HepG2 (cell line): ENCODE measurements around the gene GLRX2. TPM values are rescaled to one million over a fixed set of nuclear protein-coding genes. Genes with fewer than 3 reads are reported as not detected.

ENCODE experiments used
- ATAC-seq: fragments of 200-7000 bp; cut with Tn5 transposase; 3 replicates; pipeline ENCODE4 v1.9.1; 2020; ENCODE audit warnings: mild to moderate bottlenecking, moderate library complexity
- BruUV-seq: library from RNA; stranded (reverse); fragments of 400-500 nt; replicated peaks from 2 replicates; lab custom pipeline; 2021; lab: Mats Ljungman, UMichigan
- CTCF ChIA-PET: fragments of 300-600 bp; formaldehyde crosslinking; extraction: SDS; loops from one replicate; lab custom pipeline; 2021; ENCODE audit warnings: low total read pairs, inconsistent platforms, low intra/inter-chr PET ratio; lab: Yijun Ruan, JAX
- POLR2A ChIA-PET: fragments of 350-600 bp; sonication (Branson Sonifier 250); formaldehyde crosslinking; loops from one replicate; lab custom pipeline; 2020; ENCODE audit warnings: antibody characterized with exemption, inconsistent platforms; lab: Yijun Ruan, JAX
- DNase-seq: peaks from one replicate; pipeline ENCODE4 v3.0.0-alpha.2; 2015; ENCODE audit warnings: low spot score
- FAIRE-seq: peaks from 3 replicates; lab custom pipeline; 2011; peaks lifted over from hg19 to GRCh38; lab: Jason Lieb, UNC
- H2AFZ ChIP-seq: one replicate; pipeline ENCODE4 v1.6.1; 2011; ENCODE audit warnings: low read length, inconsistent platforms
- H3K27ac ChIP-seq: fragments of 300-600 bp; 3 replicates; pipeline ENCODE4 v1.8.0; 2011; ENCODE audit warnings: mixed run types, mild to moderate bottlenecking, mixed read lengths, low read length, inconsistent platforms; ENCODE audit not compliant: insufficient read depth; ENCODE audit errors: extremely low read length
- H3K27me3 ChIP-seq, 2 experiments: fragments of 200-600 bp in 1 of 2; 2 replicates in 1 of 2; 3 replicates in 1 of 2; pipeline versions ENCODE4 v1.6.0 to v1.8.0; 2011; ENCODE audit warnings: low read length in 2 of 2, mild to moderate bottlenecking in 2 of 2, moderate library complexity in 2 of 2, inconsistent platforms in 1 of 2; ENCODE audit not compliant: insufficient read depth in 2 of 2, control insufficient read depth in 1 of 2
- H3K36me3 ChIP-seq, 2 experiments: fragments of 200-600 bp in 1 of 2; replicated peaks in 1 of 2; 2 replicates in 1 of 2; 3 replicates in 1 of 2; pipeline versions ENCODE4 v1.5.1 to v1.8.0; 2011; ENCODE audit warnings: low read length in 2 of 2, inconsistent platforms in 1 of 2; ENCODE audit not compliant: insufficient read depth in 2 of 2, control insufficient read depth in 1 of 2
- H3K4me1 ChIP-seq: 2 replicates; pipeline ENCODE4 v1.5.1; 2012; ENCODE audit warnings: low read length, inconsistent platforms; ENCODE audit not compliant: insufficient read depth
- H3K4me2 ChIP-seq: 2 replicates; pipeline ENCODE4 v1.6.0; 2011; ENCODE audit warnings: low read depth, low read length, inconsistent platforms
- H3K4me3 ChIP-seq, 3 experiments: fragments of 200-600 bp in 1 of 3; sonication (generic), shearing (Covaris generic) in 1 of 3; replicated peaks in 1 of 3; 2 replicates each; pipeline ENCODE4 v1.5.1; 2011 to 2016; ENCODE audit warnings: low read length in 3 of 3, inconsistent platforms in 2 of 3, low read depth in 2 of 3, mild to moderate bottlenecking in 2 of 3, control low read depth in 1 of 3, mixed read lengths in 1 of 3; ENCODE audit not compliant: insufficient read depth in 1 of 3
- H3K79me2 ChIP-seq: one replicate; pipeline ENCODE4 v1.6.1; 2011; ENCODE audit warnings: low read length, inconsistent platforms; ENCODE audit not compliant: insufficient read depth
- H3K9ac ChIP-seq: 2 replicates; pipeline ENCODE4 v1.6.0; 2011; ENCODE audit warnings: mild to moderate bottlenecking, low read depth, low read length, inconsistent platforms; ENCODE audit not compliant: insufficient read depth
- H3K9me3 ChIP-seq: 2 replicates; pipeline ENCODE4 v1.5.1; 2012; ENCODE audit warnings: mild to moderate bottlenecking, low read length
- H4K20me1 ChIP-seq: 2 replicates; pipeline ENCODE4 v1.6.0; 2011; ENCODE audit warnings: inconsistent platforms, mild to moderate bottlenecking, low read length, moderate library complexity; ENCODE audit not compliant: insufficient read depth
- ARNT2 ChIP-seq: sonication (generic); formaldehyde crosslinking; IDR thresholded peaks from 2 replicates; pipeline ENCODE4 v1.8.0; 2022; ENCODE audit warnings: mild to moderate bottlenecking, low read depth, missing genetic modification reagents, moderate library complexity
- ETV6 ChIP-seq: sonication (generic); formaldehyde crosslinking; conservative IDR thresholded peaks from 2 replicates; pipeline ENCODE4 v1.4.0; 2020; ENCODE audit warnings: missing genetic modification reagents
- MTA3 ChIP-seq: sonication (generic); formaldehyde crosslinking; IDR thresholded peaks from 2 replicates; pipeline ENCODE4 v1.4.0; 2020; ENCODE audit warnings: missing genetic modification reagents
- RAD51 ChIP-seq: fragments of 450-650 bp; IDR thresholded peaks from 2 replicates; pipeline ENCODE4 v1.6.1; 2016; ENCODE audit warnings: borderline replicate concordance
- TOPORS ChIP-seq: sonication (generic); formaldehyde crosslinking; IDR thresholded peaks from 2 replicates; pipeline ENCODE4 v1.8.0; 2023; ENCODE audit warnings: mild to moderate bottlenecking, missing genetic modification reagents
- ZBTB42 ChIP-seq: sonication (generic); formaldehyde crosslinking; IDR thresholded peaks from 2 replicates; pipeline ENCODE4 v1.5.0; 2020; ENCODE audit warnings: mild to moderate bottlenecking, missing genetic modification reagents
- ZMAT3 ChIP-seq: sonication (generic); formaldehyde crosslinking; conservative IDR thresholded peaks from 2 replicates; pipeline ENCODE4 v1.7.0; 2021; ENCODE audit warnings: missing genetic modification reagents
- ZNF121 ChIP-seq: sonication (generic); formaldehyde crosslinking; IDR thresholded peaks from 2 replicates; pipeline ENCODE4 v1.5.0; 2020; ENCODE audit warnings: mild to moderate bottlenecking, missing genetic modification reagents
- ZNF251 ChIP-seq: sonication (generic); formaldehyde crosslinking; IDR thresholded peaks from 2 replicates; pipeline ENCODE4 v1.9.0; 2021; ENCODE audit warnings: mild to moderate bottlenecking, missing genetic modification reagents
- ZNF367 ChIP-seq: sonication (generic); formaldehyde crosslinking; IDR thresholded peaks from 2 replicates; pipeline ENCODE4 v1.4.0; 2020; ENCODE audit warnings: missing genetic modification reagents, borderline replicate concordance
- ZNF614 ChIP-seq: IDR thresholded peaks from 2 replicates; pipeline ENCODE4 v1.6.1; 2018; ENCODE audit warnings: missing biosample characterization, missing genetic modification reagents, inconsistent platforms, borderline replicate concordance
- ZNF850 ChIP-seq: sonication (generic); formaldehyde crosslinking; conservative IDR thresholded peaks from 2 replicates; pipeline ENCODE4 v1.9.0; 2021; ENCODE audit warnings: mild to moderate bottlenecking, missing genetic modification reagents
- WGBS: methylation state at CpG from one replicate; pipeline ENCODE4 v1.1.6; 2017; ENCODE audit warnings: low lambda C conversion rate; 5-methylcytosine and 5-hydroxymethylcytosine counted together
- in situ Hi-C: cut with HindIII; loops from 2 replicates; pipeline ENCODE4 v1.10.0; 2017; ENCODE audit warnings: low pct_unique_long_range_greater_than_20kb; ENCODE audit not compliant: extremely low pct_ligation_motif_present
- intact Hi-C: fragments of 100-400 bp; cut with micrococcal nuclease; formaldehyde crosslinking; loops from one replicate; pipeline ENCODE4 v1.10.0; 2022; ENCODE audit not compliant: unreplicated experiment
- polyA plus RNA-seq, 8 experiments: library from polyadenylated mRNA; depleted of rRNA in 3 of 8; stranded (reverse) in 7 of 8; unstranded in 1 of 8; fragments of >200 nt; fragmentation: Illumina TruSeq in 4 of 8; extraction: Trizol in 4 of 8; gene quantifications; 2 replicates each; pipeline versions ENCODE4 v1.2.1 to v1.2.3, GENCODE V29; 2011 to 2016; ENCODE audit warnings: low read depth in 4 of 8, missing spikeins in 1 of 8, mixed read lengths in 1 of 8; ENCODE audit not compliant: insufficient read depth in 1 of 8
- total RNA-seq, 5 experiments: library from RNA; depleted of rRNA; stranded (reverse); fragments of >200 nt; fragmentation: Illumina TruSeq; extraction: Trizol; gene quantifications; 2 replicates each; pipeline ENCODE4 v1.2.3, GENCODE V29; 2016; ENCODE audit warnings: low read depth in 1 of 5
- TF ChIP-seq, protein P1 (sequence below): sonication (generic); formaldehyde crosslinking; IDR thresholded peaks from 2 replicates; pipeline ENCODE4 v1.5.1; 2020; ENCODE audit warnings: mild to moderate bottlenecking, missing genetic modification reagents
- TF ChIP-seq, protein P2 (sequence below): sonication (generic); formaldehyde crosslinking; conservative IDR thresholded peaks from 2 replicates; pipeline ENCODE4 v1.4.0; 2020; ENCODE audit warnings: missing genetic modification reagents
- TF ChIP-seq, protein P3 (sequence below): sonication (generic); formaldehyde crosslinking; IDR thresholded peaks from 2 replicates; pipeline ENCODE4 v1.4.0; 2020; ENCODE audit warnings: missing genetic modification reagents

Gene GLRX2
- total and polyA plus RNA-seq, 2 of the 13 experiments (the other 11 are each of a cell fraction or from before 2014, with no cell fraction given): 11.9 to 39.0 TPM

DNA sequence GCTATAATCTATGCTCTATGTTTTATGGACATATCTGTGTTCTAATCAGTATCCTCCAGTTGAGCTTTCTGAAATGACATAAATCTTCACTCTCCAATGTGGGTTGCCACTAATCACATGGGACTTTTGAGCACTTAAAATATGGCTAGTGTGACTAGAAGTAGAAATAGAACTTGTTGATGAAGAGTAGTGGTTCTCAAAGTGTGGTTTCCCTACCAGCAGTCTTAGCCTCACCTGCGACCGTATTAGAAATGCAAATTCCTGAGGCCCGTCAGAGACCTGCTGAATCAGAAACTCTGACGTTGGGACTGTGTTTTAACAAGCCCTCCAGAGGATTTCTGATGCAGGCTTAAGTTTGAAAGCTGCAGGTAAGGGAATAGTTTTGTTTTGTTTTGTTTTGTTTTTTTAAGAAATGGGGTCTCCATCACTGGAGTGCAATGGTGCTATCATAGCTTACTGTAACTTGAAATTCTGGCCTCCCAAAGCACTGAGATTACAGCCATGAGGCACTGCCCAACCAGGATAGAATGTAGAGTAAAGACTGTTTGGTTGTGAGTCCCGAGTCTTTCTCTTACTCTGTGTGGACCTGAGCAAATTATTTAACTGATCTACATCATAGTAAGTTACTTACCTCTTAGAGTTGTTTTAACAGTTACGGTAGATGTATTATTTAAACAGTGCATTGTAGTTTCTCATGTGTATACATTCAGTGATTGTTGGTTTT, 21.7 kb downstream of the GLRX2 start:
- ATAC-seq: no peak
- intact Hi-C loops: loop anchor here (2.0 kb wide), 1 partner anchor 15 kb away; no protein-coding TSS in a partner anchor
- H3K9me3 ChIP-seq: peaks cover 2% of the 10 kb centered on the region; the same call in 1 of the 2 replicates
- CTCF ChIA-PET: no interaction called here
- TF ChIP-seq ARNT2 (CRISPR knock-in tag) (no peak), ZNF614 (no peak), RAD51 (no peak), TOPORS (no peak), ZNF121 (CRISPR knock-in tag) (no peak), ZNF367 (no peak), MTA3 (CRISPR knock-in tag) (no peak), ETV6 (CRISPR knock-in tag) (no peak), ZBTB42 (no peak), ZNF850 (CRISPR knock-in tag) (no peak), ZMAT3 (CRISPR knock-in tag) (no peak), ZNF251 (CRISPR knock-in tag) (no peak)
- TF ChIP-seq, protein P1, sequence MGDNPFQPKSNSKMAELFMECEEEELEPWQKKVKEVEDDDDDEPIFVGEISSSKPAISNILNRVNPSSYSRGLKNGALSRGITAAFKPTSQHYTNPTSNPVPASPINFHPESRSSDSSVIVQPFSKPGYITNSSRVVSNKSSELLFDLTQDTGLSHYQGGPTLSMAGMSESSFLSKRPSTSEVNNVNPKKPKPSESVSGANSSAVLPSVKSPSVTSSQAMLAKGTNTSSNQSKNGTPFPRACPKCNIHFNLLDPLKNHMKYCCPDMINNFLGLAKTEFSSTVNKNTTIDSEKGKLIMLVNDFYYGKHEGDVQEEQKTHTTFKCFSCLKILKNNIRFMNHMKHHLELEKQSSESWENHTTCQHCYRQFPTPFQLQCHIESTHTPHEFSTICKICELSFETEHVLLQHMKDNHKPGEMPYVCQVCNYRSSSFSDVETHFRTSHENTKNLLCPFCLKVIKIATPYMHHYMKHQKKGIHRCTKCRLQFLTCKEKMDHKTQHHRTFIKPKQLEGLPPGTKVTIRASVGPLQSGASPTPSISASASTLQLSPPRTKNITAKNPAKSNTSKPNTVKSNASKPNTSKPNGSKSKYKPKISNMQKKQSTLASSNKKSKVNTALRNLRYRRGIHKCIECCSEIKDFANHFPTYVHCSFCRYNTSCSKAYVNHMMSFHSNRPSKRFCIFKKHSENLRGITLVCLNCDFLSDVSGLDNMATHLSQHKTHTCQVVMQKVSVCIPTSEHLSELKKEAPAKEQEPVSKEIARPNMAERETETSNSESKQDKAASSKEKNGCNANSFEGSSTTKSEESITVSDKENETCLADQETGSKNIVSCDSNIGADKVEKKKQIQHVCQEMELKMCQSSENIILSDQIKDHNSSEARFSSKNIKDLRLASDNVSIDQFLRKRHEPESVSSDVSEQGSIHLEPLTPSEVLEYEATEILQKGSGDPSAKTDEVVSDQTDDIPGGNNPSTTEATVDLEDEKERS: no peak
- TF ChIP-seq, protein P2, sequence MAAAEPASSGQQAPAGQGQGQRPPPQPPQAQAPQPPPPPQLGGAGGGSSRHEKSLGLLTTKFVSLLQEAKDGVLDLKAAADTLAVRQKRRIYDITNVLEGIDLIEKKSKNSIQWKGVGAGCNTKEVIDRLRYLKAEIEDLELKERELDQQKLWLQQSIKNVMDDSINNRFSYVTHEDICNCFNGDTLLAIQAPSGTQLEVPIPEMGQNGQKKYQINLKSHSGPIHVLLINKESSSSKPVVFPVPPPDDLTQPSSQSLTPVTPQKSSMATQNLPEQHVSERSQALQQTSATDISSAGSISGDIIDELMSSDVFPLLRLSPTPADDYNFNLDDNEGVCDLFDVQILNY: no peak
- TF ChIP-seq, protein P3, sequence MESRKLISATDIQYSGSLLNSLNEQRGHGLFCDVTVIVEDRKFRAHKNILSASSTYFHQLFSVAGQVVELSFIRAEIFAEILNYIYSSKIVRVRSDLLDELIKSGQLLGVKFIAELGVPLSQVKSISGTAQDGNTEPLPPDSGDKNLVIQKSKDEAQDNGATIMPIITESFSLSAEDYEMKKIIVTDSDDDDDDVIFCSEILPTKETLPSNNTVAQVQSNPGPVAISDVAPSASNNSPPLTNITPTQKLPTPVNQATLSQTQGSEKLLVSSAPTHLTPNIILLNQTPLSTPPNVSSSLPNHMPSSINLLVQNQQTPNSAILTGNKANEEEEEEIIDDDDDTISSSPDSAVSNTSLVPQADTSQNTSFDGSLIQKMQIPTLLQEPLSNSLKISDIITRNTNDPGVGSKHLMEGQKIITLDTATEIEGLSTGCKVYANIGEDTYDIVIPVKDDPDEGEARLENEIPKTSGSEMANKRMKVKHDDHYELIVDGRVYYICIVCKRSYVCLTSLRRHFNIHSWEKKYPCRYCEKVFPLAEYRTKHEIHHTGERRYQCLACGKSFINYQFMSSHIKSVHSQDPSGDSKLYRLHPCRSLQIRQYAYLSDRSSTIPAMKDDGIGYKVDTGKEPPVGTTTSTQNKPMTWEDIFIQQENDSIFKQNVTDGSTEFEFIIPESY (CRISPR knock-in tag): no peak
- no peaks in the 10 kb centered on the region for H3K79me2 ChIP-seq
- H3K36me3 ChIP-seq: peaks cover 4 to 45% of the 10 kb centered on the region in 2 experiments
- no peak overlapping the region for H2AFZ ChIP-seq
- no peaks in the 10 kb centered on the region for H4K20me1 ChIP-seq
- no peak overlapping the region for H3K4me3 ChIP-seq
- in situ Hi-C loops: no loop called here
- FAIRE-seq: no peak
- no TSS peak for BruUV-seq
- POLR2A ChIA-PET: no interaction called here
- 93% methylated on average over 6 of the region's 6 CpGs for WGBS
- H3K4me2 ChIP-seq: no peak overlapping the region
- H3K9ac ChIP-seq: no peak overlapping the region
- H3K27ac ChIP-seq: no peak overlapping the region
- no peaks in the 10 kb centered on the region for H3K4me1 ChIP-seq
- H3K27me3 ChIP-seq: no peaks in the 10 kb centered on the region
- no peak for DNase-seq
